GM12801 (cell line): ENCODE measurements around the gene ATP9B.

Source experiments
- TF ChIP-seq, protein P1 (sequence below): IDR thresholded peaks from one replicate; pipeline ENCODE4 v1.5.1; 2011; ENCODE audit warnings: control low read depth; ENCODE audit not compliant: insufficient read length; ENCODE audit errors: extremely low read depth

Gene ATP9B

DNA sequence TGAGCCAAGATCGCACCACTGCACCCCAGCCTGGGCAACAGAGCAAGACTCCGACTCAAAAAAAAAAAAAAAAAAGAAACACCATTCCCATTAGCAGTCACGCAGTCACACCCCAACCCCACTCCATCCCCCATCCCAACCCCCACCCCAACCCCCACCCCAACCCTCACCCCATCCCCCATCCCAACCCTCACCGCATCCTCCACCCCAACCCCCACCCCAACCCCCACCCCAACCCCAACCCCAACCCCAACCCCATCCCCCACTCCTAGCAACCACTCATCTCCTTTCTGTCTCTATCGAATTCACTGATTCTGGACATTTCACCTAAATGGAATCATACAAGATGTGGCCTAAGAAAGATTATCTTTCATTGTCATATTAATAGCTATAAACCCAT, 25.9 kb upstream of the ATP9B start:
- TF ChIP-seq, protein P1, sequence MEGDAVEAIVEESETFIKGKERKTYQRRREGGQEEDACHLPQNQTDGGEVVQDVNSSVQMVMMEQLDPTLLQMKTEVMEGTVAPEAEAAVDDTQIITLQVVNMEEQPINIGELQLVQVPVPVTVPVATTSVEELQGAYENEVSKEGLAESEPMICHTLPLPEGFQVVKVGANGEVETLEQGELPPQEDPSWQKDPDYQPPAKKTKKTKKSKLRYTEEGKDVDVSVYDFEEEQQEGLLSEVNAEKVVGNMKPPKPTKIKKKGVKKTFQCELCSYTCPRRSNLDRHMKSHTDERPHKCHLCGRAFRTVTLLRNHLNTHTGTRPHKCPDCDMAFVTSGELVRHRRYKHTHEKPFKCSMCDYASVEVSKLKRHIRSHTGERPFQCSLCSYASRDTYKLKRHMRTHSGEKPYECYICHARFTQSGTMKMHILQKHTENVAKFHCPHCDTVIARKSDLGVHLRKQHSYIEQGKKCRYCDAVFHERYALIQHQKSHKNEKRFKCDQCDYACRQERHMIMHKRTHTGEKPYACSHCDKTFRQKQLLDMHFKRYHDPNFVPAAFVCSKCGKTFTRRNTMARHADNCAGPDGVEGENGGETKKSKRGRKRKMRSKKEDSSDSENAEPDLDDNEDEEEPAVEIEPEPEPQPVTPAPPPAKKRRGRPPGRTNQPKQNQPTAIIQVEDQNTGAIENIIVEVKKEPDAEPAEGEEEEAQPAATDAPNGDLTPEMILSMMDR: no peak

- TF ChIP-seq, protein P1: no peak
These were observed 22.7 kb upstream of the ATP9B start for GRCh38 chr18:79046522-79046921.

DNA sequence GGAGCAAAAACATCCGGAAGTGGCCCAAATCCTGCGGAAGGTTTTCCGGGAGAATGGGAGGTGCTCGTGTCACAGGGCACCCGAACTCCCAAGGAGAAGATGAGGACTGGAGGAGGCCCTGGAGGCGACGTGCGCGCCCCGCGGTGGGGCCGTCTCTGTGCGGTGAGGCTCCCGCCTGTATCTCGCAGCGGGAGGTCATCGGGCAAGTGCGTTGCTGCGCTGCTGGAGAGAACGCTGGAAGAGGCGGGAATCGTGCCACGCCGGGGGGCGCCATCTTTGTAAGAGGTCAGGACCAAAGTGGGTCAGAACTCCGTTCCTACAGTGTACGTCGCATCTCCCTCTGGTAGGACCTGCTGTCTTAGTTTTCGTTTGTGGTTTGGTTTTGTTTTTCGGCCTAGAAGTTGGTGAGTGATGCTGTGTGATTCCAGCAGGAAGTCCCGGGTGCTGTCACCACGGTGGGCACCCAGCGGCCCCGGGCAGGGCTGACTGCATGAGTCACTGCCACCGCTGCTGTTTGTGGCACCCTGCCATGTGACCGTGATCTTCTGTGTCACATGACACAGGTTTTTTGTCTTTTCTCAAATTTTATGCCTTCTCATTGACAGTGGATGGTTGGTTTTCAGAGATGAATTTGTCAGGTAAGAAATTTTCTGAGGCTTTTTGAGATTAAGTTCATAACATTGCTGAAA, 21.5 kb upstream of the ATP9B start:
- TF ChIP-seq, protein P1: no peak

DNA sequence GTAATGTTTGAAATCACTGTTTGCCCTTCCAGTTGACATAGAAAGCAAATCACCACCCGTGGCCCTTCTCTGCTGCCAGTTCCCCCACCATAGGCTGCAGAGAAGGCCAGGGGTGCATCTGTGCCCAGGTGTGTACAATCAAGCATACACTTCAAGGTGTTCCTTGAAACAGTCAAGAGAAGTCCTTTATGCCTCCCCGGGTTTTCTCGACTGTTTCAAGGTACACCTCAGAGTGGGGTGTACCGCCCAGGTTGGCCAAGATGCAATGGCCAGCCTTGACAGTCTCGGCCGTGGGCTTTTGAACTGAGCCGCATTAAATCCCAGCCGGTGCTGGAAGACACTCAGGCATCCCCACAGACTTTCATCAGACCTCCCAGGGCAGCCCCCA, 21.0 kb upstream of the ATP9B start:
- TF ChIP-seq, protein P1: no peak

DNA sequence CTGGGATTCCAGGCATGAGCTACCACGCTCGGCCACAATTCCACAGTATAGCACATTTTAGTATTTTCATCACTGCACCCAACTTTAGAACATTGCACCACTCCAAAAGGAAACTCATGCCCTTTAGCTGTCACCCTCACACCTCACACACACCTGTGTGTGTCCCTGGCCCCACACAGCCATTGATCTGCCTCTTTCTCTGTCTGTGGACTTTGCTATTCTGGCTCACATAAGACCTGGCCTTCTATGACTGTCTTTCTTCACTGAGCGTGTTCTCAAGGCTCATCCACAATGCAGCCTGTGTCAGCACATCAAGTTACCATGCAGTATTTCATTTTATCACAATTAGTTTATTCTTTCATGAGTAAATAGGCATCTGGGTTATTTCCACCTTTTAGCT, 19.7 kb upstream of the ATP9B start:
- TF ChIP-seq, protein P1: no peak

DNA sequence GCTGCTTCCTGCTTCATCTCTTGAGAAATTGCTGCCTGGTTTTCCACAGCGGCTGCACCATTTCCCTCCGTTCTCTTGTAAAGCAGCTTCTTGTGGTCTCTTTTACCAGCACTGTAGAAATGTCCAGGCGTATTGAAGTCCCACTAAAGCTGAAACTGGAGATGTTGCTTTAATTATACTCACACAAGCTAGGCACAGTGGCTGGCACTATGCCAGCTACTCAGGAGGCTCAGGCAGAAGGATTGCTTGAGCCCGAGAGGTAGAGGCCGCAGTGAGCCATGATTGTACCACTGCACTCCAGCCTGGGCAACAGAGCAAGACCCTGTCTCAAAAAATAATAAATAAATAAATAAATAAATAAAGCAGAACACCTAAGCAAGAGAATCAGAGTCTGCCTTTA, 19.2 kb upstream of the ATP9B start:
- TF ChIP-seq, protein P1: no peak

- TF ChIP-seq, protein P1: no peak
These were observed 12.3 kb upstream of the ATP9B start for GRCh38 chr18:79056827-79057367.

DNA sequence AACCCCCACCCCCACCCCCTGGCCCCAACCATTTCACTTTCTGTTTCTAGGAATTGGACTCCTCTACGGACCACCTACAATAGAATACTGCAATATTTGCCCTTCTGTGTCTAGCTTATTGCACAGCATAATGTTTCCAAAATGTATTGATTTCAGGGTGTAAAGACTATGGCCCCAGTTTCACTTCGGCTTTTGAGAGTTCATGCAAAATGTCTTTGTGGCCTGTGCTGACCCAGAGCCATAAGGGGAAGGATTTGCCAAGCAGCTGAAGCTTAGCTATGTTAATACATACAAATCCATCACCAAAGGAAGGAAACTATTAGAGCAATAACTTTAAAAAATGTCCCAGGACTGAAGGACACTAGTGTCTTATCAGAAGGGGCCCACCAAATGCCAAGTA, 11.2 kb upstream of the ATP9B start:
- TF ChIP-seq, protein P1: no peak
